Stromal cell of bone marrow (primary cell): Measurements from ENCODE around the gene CACFD1.
"Not testable (repeated sequence)": the region's sequence is repeated elsewhere in the genome, so short reads cannot be mapped to it uniquely, and the experiment has no call there.

ENCODE experiments used
- DNase-seq: peaks from one replicate; pipeline ENCODE4 v3.0.0-alpha.2; 2012; ENCODE audit warnings: low read depth

The CACFD1 gene

GRCh38 chr9:133440874-133441273 is 18.9 kb upstream of the CACFD1 start:
- no peak for DNase-seq

GRCh38 chr9:133441571-133441970 is 18.2 kb upstream of the CACFD1 start:
- no peak for DNase-seq

DNA sequence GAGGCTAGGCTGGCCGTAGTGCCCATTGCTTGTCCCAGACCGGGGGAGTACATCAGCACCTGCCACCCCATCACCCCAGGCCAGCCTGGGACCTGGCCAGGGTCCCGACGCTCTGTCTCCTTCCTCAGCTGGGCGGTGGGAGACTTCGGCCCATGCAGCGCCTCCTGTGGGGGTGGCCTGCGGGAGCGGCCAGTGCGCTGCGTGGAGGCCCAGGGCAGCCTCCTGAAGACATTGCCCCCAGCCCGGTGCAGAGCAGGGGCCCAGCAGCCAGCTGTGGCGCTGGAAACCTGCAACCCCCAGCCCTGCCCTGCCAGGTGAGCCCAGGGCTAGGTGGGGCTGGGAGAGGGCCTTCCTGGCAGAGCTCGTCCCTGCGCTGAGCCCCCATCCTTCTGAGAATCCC is 16.5 kb upstream of the CACFD1 start:
- no peak for DNase-seq

GRCh38 chr9:133443982-133444381 is 15.8 kb upstream of the CACFD1 start:
- DNase-seq, result no peak

- DNase-seq, result no peak
Observed at GRCh38 chr9:133445293-133445969, 14.3 kb upstream of the CACFD1 start.

DNA sequence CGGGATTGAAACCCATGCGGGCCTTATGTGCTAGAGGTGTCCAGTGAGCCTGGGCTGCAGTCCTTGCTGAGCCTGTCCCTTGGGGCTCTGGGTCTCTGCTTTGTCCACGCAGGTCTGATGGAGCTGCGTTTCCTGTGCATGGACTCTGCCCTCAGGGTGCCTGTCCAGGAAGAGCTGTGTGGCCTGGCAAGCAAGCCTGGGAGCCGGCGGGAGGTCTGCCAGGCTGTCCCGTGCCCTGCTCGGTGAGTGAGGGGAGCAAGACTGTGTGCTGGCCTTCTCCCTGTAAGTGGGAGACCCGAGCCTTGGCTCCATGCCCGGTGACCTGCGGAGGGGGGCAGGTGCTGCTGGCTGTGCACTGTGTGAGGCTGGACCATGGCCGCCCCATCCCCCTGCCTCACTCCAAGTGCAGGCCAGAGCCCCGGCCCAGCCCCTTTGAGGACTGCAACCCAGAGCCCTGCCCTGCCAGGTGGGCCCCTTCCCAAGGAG is 11.2 kb upstream of the CACFD1 start:
- no peak for DNase-seq

GRCh38 chr9:133449760-133450159 is 10.0 kb upstream of the CACFD1 start:
- no peak for DNase-seq

GRCh38 chr9:133451865-133452264 is 7.9 kb upstream of the CACFD1 start:
- not testable (repeated sequence) for DNase-seq

DNA sequence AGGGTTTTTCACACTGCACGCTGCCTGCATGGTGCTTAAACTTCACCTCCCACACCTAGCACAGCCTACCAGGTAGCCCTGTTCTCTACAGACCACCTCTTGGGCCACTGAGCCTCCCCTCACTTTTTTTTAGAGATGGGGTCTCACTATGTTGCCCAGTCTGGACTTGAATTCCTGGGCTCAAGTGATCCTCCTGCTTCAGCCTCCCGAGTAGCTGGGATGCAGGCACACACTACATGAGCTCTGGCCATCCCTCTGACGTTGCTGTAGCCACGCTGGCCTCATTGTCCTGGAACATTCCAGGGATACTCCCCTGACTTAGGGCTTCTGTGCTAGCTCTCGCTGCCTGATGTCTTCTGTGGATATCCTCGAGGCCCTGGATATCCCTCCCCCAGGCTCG is 7.2 kb upstream of the CACFD1 start:
- no peak for DNase-seq

DNA sequence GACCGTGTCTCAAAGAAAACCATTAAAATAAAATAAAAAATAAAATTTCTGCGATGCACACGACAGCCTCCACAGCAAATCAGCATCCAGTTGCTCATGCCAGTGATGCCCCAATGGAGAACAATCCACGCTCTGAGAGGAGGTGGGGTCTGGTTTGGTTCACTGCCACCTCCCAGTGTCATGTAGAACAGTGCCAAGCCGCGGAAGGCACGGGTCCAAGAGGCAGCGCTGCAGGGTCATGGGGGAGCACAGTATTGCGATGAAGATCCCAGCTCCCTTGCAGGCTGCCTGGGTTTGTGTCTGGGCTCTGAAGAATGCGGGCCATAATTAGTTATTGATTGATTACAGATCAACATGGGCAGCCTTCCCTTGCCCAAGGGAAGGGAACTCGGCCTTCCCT is 6.1 kb upstream of the CACFD1 start:
- no peak for DNase-seq

DNA sequence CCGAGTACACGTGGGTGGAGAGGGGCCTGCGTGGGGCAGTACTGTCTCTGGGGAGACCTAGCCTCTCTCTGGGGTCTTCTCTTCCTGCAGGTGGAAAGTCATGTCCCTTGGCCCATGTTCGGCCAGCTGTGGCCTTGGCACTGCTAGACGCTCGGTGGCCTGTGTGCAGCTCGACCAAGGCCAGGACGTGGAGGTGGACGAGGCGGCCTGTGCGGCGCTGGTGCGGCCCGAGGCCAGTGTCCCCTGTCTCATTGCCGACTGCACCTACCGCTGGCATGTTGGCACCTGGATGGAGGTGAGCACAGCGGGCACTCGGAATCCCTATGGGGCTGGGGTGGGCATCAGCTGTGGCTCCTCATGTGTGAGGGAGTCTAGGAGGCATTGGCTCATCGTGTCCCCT is 5.5 kb upstream of the CACFD1 start:
- no peak for DNase-seq

GRCh38 chr9:133454943-133455673 is 4.7 kb upstream of the CACFD1 start:
- DNase-seq, result no peak

GRCh38 chr9:133455936-133456335 is 3.8 kb upstream of the CACFD1 start:
- no peak for DNase-seq

DNA sequence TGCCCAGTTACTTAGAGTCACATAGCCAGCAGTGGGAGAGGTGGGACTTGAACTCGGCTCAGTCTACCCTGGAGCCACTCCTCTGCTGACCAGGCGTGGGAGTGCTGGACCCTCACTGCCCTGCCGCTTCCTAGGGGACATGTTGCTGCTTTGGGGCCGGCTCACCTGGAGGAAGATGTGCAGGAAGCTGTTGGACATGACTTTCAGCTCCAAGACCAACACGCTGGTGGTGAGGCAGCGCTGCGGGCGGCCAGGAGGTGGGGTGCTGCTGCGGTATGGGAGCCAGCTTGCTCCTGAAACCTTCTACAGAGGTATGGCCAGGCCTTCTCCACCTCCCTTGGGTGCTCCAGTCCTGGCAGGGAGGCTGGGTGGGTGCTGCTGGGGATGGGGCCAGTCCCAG is 3.4 kb upstream of the CACFD1 start:
- no peak for DNase-seq

DNA sequence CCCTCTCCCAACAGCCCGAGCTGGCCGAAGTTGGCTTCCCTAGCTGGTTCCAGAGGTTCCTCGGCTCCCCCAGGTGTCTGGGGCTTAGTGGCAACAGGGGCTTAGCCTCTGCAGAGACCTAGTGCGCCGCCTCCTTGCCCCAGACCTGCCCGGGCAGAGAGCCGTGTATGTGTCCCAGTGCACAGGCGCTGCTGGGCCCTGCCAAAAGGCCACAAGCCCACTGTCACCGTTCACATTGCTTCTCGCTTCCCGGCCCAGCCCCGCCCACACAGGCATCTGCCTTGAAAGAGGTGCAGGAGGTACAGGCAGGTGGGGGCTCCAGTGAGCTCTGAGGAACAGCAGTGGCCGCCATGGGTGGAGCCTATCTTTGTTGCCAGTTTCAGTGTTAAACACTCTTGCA is 2.5 kb upstream of the CACFD1 start:
- DNase-seq, result no peak

DNA sequence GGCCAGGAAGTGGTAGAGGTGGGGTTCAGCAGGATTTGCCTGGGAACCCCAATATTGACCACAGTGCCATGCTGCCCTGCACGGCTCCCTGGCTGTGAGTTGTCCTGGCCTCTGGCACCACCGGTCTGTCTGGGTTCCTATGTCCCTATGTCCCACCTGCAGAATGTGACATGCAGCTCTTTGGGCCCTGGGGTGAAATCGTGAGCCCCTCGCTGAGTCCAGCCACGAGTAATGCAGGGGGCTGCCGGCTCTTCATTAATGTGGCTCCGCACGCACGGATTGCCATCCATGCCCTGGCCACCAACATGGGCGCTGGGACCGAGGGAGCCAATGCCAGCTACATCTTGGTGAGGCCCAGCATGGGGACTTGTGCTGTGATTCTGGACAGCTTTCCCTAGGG is 2.0 kb upstream of the CACFD1 start:
- DNase-seq, result no peak

GRCh38 chr9:133458643-133459312 is 1.0 kb upstream of the CACFD1 start:
- no peak for DNase-seq

DNA sequence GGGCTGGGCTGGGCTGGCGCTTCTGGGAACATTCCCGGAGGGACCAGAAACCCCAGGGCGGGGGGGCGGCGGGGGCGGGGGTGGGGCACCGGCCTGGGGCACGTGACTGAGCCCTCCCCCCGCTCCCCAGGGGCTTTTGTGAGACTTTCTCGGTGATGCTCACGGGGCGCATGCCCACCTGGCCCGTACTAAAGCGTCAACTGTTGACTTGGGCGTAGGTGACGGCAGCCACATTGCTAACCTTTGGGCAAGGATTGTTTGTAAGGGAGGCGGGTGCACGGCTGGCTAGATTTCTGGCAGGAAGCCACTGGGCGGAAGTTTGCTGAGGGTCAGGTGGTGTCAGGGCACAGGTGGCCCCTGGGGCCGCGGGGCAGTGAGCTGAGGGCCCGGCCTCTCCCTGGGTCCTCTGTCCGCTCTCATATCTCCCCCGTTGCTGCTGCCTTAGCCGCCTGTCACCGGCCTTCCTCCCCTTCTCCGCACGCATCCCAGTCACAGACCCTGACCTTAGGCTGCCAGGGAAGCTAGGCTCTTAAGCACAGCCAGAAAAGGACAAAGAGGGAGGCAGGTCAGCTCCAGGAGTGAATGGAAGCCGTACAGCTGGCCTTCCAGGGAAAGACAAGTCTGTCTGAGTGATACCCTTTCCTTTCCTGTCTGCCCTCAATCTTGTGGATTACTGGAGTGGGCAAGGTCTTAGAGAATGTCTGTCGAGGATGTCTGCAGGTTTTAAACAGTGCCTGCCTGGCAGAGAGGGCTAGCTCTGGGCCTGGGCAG is 812 bp downstream of the CACFD1 start:
- no peak for DNase-seq

DNA sequence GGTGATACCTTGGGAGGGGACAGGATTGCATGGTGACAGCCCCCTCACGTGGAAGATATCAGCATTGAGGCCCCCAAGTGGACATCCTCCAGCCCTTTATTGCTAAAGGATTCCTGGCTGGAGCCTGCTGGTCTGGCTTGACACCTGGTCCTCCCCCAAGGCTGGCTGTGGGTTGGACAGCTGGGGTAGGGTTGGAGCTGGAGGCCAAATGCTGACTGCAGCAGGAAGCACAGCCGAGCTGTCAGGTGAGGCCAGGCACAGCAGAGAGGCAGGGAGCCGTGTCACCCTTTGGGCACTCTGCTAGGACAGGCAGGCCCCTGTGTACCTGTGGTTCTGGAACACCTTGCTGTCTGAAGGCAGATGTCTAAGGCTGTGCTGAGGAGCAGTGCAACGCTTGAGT is 2.2 kb downstream of the CACFD1 start:
- no peak for DNase-seq

DNA sequence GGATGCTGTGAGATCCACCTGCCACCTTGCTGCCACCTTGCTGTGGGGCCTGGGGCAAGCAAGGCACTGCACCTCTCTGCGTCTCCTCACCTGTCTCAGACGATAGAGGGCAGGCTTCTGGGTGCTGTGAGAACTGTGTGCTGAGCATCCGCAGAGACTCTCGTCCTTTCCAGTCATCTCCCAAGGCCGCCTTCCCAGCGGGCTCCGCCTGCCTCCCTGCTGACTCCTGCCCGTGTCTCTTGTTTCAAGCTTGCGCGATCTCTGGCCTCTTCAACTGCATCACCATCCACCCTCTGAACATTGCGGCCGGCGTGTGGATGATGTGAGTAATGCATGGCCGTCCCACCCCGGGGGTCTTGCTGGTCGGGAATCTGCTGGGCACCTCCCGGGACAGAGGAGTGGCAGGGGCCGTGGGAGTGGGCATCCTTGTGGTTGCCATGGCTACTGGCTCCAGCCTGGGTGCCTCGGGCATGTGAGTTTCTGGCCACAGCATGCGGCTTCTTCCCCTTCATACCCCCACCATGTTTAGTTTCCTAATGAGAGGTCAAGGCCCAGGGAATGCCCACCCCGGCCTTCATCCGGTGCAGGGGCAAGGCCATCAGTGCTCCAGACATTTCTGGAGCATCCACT is 3.6 kb downstream of the CACFD1 start:
- no peak for DNase-seq

DNA sequence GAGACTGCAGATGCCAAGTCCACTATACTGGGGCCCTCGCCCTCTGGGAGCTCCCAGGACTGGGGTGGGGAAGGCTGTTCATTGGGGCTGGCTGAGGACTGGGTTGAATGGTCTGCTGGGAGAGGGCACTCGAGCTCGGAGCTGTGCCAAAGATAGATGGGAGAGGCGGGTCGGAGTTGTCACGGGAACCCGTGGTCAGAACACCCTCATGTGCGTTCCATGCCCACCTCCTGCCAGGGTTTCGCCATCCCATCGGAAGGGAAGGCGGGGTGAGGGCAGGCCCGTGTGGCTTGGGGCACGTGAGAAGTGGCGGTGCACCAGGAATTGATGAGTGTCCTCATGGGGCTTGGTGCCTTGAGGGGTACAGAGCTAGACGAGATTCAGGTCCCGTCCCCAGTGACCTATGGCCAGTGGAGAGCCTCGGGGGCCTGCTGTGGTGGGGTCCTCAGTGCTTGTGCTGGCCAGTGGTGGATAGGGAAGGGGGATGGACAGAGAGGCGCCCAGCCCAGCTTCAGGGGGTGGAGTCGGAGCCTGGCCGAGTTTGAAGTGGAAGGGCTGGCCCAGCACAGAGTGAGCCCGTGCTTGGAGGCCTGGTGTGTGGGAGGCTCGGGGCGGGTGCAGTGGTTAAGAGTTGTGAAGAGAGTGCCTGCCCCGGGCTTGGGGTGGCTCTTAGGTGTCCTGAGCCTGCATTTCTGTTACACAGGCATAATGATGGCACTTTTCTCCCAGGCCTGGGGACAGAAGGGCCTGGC is 4.3 kb downstream of the CACFD1 start:
- no peak for DNase-seq
